Prostate gland (tissue), 2 donors: Measurements from ENCODE around the gene CACNA1H. TPM values are rescaled to one million over a fixed set of nuclear protein-coding genes. Genes with fewer than 3 reads are reported as not detected.
"Not testable (repeated sequence)": the region's sequence is repeated elsewhere in the genome, so short reads cannot be mapped to it uniquely, and the experiment has no call there.

ENCODE experiments used
- DNase-seq: peaks from one replicate; pipeline ENCODE4 v3.0.0-alpha.2; 2019; ENCODE audit warnings: low spot score
- H3K27ac ChIP-seq, 2 donors: fragments of 200-600 bp; sonication (generic); 2 replicates each; pipeline ENCODE4 v1.5.1; 2017 to 2019
- H3K27me3 ChIP-seq: fragments of 200-600 bp; sonication (generic); replicated peaks from 2 replicates; pipeline ENCODE4 v1.5.1; 2019; ENCODE audit not compliant: insufficient read depth
- H3K36me3 ChIP-seq, 2 donors: fragments of 200-600 bp; sonication (generic); 1 replicate in 1 of 2; 2 replicates in 1 of 2; pipeline versions ENCODE4 v1.5.1 to v1.8.1; 2017 to 2019
- H3K4me1 ChIP-seq: fragments of 200-600 bp; sonication (generic); replicated peaks from 2 replicates; pipeline ENCODE4 v1.5.1; 2019
- H3K4me3 ChIP-seq, 2 donors: fragments of 200-600 bp; sonication (generic); 2 replicates each; pipeline ENCODE4 v1.5.1; 2017 to 2019
- H3K9me3 ChIP-seq: fragments of 200-600 bp; sonication (generic); 2 replicates; pipeline ENCODE4 v1.5.1; 2017
- POLR2A ChIP-seq: fragments of 450-650 bp; IDR thresholded peaks from one replicate; pipeline ENCODE4 v1.6.1; 2016; ENCODE audit warnings: antibody characterized with exemption, mild to moderate bottlenecking
- POLR2AphosphoS5 ChIP-seq: sonication (generic); formaldehyde crosslinking; IDR thresholded peaks from one replicate; pipeline ENCODE4 v1.6.1; 2017; ENCODE audit warnings: antibody characterized with exemption
- WGBS: methylation state at CpG from one replicate; pipeline ENCODE4 v1.1.5; 2018; 5-methylcytosine and 5-hydroxymethylcytosine counted together
- intact Hi-C: fragments of 100-400 bp; cut with DNase I; formaldehyde crosslinking; loops from one replicate; pipeline ENCODE4 v1.14.2; 2022
- total RNA-seq, 2 donors: library from RNA; depleted of rRNA; stranded (reverse); fragments of >200 nt; gene quantifications; one replicate each; pipeline ENCODE4 v1.1.0, GENCODE V29; 2016
- TF ChIP-seq, protein P1 (sequence below), 4 experiments: fragments of 200-600 bp in 2 of 4; fragments of 450-650 bp in 2 of 4; sonication (generic) in 2 of 4; IDR thresholded peaks; 1 replicate in 3 of 4; 2 replicates in 1 of 4; pipeline ENCODE4 v1.5.1; 2016 to 2019; ENCODE audit warnings: antibody characterized with exemption in 4 of 4, mild to moderate bottlenecking in 2 of 4, moderate library complexity in 2 of 4

CACNA1H gene
- total RNA-seq, 2 donors from 2014 or later = 32.5 to 111 TPM

DNA sequence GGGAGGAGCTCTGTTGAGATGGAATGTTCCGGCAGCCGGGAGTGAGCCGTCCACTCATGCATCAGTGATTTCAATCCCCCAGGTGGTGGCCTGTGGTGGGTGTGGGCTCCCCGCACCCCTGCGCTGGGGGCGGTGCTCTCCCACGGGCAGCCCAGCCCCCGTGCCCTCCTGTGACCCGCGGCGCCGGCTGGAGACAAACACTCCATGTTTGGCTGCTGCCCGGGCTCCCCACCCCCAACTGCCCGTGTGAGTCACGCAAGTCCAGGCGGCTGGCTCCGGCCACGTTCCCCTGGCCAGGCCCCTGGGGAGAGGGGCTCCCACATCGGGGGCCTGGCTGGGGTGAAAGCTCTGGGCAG, 29.4 kb downstream of the CACNA1H start:
- WGBS = 19% methylated on average over 14 of the region's 19 CpGs
- intact Hi-C loops = loop anchor here (2.0 kb wide), 1 partner anchor 27 kb away; no protein-coding TSS in a partner anchor
- H3K27me3 ChIP-seq = no peaks in the 10 kb centered on the region
- H3K36me3 ChIP-seq = no peaks in the 10 kb centered on the region
- no peaks in the 10 kb centered on the region for H3K9me3 ChIP-seq
- DNase-seq = no peak
- peak overlapping the region; percentile 57 to 67 for H3K27ac ChIP-seq
- peak; percentile 51 for TF ChIP-seq POLR2AphosphoS5
- TF ChIP-seq, protein P1, sequence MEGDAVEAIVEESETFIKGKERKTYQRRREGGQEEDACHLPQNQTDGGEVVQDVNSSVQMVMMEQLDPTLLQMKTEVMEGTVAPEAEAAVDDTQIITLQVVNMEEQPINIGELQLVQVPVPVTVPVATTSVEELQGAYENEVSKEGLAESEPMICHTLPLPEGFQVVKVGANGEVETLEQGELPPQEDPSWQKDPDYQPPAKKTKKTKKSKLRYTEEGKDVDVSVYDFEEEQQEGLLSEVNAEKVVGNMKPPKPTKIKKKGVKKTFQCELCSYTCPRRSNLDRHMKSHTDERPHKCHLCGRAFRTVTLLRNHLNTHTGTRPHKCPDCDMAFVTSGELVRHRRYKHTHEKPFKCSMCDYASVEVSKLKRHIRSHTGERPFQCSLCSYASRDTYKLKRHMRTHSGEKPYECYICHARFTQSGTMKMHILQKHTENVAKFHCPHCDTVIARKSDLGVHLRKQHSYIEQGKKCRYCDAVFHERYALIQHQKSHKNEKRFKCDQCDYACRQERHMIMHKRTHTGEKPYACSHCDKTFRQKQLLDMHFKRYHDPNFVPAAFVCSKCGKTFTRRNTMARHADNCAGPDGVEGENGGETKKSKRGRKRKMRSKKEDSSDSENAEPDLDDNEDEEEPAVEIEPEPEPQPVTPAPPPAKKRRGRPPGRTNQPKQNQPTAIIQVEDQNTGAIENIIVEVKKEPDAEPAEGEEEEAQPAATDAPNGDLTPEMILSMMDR (IDR thresholded peaks at IDR 0.05) = no peak
- no peak overlapping the region for H3K4me3 ChIP-seq
- no peaks in the 10 kb centered on the region for H3K4me1 ChIP-seq

DNA sequence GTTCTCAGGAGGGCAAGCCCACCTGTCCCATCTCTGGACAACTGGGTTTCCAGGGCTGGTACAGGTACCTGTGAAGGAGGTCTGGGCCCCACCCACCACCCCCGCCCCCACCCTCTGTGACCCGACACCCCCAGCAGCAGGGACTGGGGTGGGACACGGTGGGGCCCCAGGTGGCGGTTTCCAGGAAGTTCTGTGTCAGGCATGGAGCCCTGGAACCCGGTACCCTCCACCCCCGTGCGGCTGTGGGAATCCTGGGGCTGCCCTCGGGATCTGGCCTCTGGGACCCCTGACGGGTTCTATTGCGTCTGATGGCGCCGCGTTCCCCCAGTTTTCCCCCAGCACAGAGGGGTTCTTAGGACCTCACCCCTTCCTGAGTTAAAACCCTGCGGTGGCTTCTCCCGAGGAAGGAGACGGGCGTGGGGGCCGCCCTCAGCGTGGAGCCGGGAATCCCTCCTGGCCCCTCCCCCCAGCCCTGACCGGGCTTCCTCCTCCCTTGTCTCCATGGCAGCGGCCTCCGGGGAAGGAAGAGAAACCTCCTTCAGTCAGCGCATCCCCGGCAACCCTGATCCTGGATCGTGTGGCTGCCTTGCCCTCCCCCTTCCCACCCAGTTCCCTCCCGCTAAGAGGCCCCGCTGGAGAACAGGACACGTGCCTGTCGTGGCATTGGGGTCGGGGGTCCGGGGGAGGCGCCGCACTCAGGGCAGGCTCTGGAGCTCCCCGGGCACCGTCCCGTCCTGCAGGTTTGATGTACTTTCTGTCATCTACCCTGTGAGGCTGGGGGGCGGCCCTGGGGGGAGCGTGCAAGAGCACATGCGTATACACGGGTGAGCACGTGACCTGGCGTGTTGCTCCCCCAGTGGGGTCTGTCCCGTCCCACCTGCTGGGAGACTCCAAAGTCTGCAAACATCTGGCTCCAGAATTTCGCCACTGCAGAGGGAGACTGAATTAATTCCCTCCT, 30.3 kb downstream of the CACNA1H start:
- WGBS = 48% methylated on average over 43 of the region's 45 CpGs
- intact Hi-C loops = loop anchor here (2.0 kb wide), 1 partner anchor 28 kb away; no protein-coding TSS in a partner anchor

DNA sequence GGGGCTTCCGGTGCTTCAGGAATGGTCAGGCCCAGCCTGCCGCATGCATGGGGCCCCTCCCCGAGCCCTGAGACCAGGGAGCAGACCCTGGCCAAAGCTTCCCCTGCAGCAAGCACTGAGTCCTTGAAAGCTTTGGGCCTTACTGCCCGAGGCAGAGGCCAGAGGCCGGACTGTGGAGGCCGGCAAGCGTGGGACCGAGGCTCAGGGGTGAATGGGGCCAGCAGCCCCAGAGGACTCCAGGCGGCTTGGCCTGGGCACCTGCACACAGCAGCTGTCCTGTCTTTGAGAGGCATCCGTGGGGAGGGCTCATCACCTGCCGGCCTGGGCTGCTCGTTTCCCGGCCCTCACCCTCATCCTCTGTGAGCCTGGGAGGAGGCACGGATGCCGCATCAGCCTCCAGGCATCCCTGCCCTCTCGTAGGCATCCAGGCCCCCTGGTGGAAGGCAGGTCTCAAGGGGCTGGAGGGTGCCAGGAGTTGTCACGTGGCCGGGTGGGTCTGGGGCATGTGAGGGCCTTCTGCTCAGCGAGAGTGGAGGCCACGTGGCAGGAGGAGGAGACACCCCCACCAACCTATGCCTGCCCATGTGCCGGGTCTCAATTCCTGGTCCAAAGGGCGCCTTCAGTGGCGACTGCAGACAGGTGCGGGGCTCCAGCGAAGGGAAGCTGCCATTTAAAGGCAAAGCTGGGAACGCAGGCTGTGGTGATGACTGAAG, 31.4 kb downstream of the CACNA1H start:
- 75% methylated on average over 26 of the region's 26 CpGs for WGBS
- H3K27ac ChIP-seq = no peak overlapping the region
- H3K27me3 ChIP-seq = no peaks in the 10 kb centered on the region

More for the DNA sequence above, 30.3 kb downstream of the CACNA1H start:
- Histone ChIP-seq H3K36me3 (no peaks in the 10 kb centered on the region), H3K9me3 (no peaks in the 10 kb centered on the region), H3K4me1 (no peaks in the 10 kb centered on the region), H3K27ac (peak overlapping the region; percentile 57 to 67), H3K4me3 (no peak overlapping the region), H3K27me3 (no peaks in the 10 kb centered on the region)
- DNase-seq = no peak
- TF ChIP-seq POLR2AphosphoS5 (no peak), POLR2A (no peak)
- TF ChIP-seq, protein P1 (IDR thresholded peaks at IDR 0.05) = no peak

DNA sequence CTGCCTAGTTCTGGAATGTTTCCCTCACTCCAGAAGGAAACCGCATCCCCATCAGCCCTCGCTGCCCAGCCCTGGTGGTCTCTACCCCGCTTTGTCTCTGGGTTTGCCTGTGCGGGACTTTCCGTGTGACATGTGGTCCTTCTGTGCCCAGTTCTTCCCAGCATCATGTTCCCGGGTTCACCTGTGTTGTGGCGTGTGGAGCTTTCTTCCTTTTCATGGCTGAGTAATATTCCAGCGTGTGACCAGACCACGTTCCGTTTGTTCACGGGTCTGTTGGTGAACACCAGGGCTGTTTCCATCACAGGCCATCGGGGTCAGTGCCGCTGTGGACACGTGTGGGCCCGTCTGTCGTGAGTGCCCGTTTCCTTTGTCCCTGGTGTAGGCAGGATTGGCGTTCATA, 32.1 kb downstream of the CACNA1H start:
- no peaks in the 10 kb centered on the region for H3K27me3 ChIP-seq
- no peaks in the 10 kb centered on the region for H3K9me3 ChIP-seq
- intact Hi-C loops = no loop called here
- 97% methylated on average over 18 of the region's 18 CpGs for WGBS
- no peak overlapping the region for H3K4me3 ChIP-seq
- TF ChIP-seq POLR2A (no peak), POLR2AphosphoS5 (no peak)
- TF ChIP-seq, protein P1 (IDR thresholded peaks at IDR 0.05) = no peak
- no peaks in the 10 kb centered on the region for H3K36me3 ChIP-seq
- no peak for DNase-seq
- H3K27ac ChIP-seq = no peak overlapping the region
- no peaks in the 10 kb centered on the region for H3K4me1 ChIP-seq

More for the DNA sequence above, 31.4 kb downstream of the CACNA1H start:
- no peak for DNase-seq
- Histone ChIP-seq H3K4me1 (no peaks in the 10 kb centered on the region), H3K4me3 (no peak overlapping the region), H3K9me3 (no peaks in the 10 kb centered on the region), H3K36me3 (no peaks in the 10 kb centered on the region)
- TF ChIP-seq, protein P1 (IDR thresholded peaks at IDR 0.05) = no peak
- TF ChIP-seq POLR2AphosphoS5 (no peak), POLR2A (no peak)
- intact Hi-C loops = no loop called here

DNA sequence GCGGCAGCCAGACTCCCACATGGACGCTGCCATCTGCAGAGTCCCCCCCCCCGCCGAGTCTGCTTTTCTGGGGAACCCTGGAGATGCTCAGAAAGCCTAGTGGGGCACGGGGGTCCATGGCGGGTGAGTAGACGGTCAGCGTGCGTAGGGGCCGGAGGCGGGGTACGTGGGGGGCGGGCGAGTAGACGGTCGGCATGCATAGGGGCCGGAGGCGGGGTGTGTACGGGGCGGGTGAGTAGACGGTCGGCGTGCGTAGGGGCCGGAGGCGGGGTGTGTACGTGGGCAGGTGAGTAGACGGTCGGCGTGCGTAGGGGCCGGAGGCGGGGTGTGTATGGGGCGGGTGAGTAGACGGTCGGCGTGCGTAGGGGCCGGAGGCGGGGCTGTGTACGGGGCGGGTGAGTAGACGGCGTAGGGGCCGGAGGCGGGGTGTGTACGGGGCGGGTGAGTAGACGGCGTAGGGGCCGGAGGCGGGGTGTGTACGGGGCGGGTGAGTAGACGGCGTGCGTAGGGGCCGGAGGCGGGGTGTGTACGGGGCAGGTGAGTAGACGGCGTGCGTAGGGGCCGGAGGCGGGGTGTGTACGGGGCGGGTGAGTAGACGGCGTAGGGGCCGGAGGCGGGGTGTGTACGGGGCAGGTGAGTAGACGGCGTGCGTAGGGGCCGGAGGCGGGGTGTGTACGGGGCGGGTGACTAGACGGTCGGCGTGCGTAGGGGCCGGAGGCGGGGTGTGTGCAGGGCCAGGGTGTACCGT, 32.7 kb downstream of the CACNA1H start:
- H3K4me3 ChIP-seq, H3K36me3 ChIP-seq, H3K27ac ChIP-seq, intact Hi-C loops, DNase-seq, H3K27me3 ChIP-seq, H3K4me1 ChIP-seq, H3K9me3 ChIP-seq: not testable (repeated sequence)
- WGBS = 90% methylated on average over 64 of the region's 86 CpGs
